Measurements from ENCODE around the gene PRKCD.

Gene PRKCD

DNA sequence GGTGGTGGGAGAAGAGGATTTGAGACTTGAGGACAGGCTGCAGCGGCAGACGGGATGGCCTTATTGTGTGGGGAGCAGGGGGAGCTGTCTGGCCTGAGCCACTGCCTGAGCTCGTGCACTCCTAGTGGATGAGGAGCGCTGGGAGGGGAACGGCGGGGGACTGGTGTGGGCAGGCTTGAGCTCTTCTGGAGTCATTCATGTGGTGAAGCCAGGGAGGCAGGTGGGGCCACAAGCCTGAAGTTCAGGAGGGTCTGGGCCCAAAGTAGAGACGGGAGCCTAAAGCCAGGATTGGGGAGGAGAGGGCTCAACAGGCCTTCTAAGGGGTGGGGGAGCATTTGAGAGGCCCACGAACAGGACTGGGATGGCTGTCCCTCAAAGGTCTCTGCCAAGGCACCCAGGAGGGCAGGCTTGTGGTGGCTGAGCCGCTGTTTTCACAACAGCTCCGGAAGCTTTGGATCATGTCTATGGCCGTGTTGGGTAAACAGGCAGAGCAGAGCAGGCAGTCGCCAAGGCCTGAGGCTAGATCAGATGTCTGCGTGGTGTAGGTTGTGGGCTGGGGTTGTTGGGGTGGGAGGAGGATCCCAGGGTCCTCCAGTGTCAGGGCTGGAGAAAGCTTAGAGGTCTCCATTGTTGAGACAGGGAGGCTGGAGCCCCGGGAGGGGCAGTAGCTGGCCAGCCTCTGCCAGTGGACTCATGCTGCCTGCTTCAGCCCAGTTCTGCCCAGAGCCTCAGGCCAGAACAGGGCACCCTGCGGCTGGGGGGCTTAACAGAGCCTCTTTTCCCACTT is 8.2 kb downstream of the PRKCD start:
- H3K9ac ChIP-seq (ENCODE audit: insufficient read length, low read depth): peak overlapping the region; percentile 72
- no peak for DNase-seq (ENCODE audit: low read depth, low spot score)
- peaks cover 30% of the 10 kb centered on the region for H3K36me3 ChIP-seq (ENCODE audit: insufficient read depth, insufficient read length, low read length)
- no peaks in the 10 kb centered on the region for H3K27me3 ChIP-seq (ENCODE audit: insufficient read depth, insufficient read length)
- no peak overlapping the region for H3K4me3 ChIP-seq (ENCODE audit: insufficient read length, low read depth)
- TF ChIP-seq ZNF274 (IDR thresholded peaks at IDR 0.05; ENCODE audit: low read depth, low read length) (no peak), SUZ12 (IDR thresholded peaks at IDR 0.05; ENCODE audit: extremely low read depth, insufficient read depth, insufficient read length) (no peak), YY1 (IDR thresholded peaks at IDR 0.05; ENCODE audit: insufficient read depth, insufficient read length) (no peak)
- peaks cover 53% of the 10 kb centered on the region for H3K4me1 ChIP-seq (ENCODE audit: insufficient read depth, insufficient read length)
- H3K9me3 ChIP-seq (ENCODE audit: insufficient read depth, low read length): no peaks in the 10 kb centered on the region

DNA sequence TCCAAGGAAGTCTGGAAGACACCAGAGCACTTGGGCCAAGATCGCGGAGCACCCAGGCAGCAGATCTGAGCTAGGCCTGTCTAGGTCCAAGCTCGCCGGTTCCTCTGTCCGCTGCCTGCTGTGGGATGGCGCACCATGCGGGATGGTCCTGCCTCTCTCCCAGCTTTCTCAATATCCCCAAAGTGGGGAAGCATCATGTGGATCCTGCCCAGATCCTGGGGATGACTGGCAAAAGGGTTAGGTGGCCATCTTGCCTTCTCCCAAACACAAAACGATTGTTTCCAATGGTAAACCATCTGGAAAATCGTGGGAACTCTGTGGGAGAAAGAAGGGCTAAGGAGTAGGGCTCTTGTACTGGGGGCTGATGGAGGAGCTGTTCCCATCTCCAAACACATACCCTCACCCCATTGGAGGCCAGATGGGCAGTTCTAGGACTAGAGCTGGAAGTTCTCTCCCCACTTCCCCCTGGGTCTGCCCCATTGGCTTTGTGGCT is 8.9 kb downstream of the PRKCD start:
- TF ChIP-seq SUZ12 (IDR thresholded peaks at IDR 0.05; ENCODE audit: extremely low read depth, insufficient read depth, insufficient read length) (no peak), YY1 (IDR thresholded peaks at IDR 0.05; ENCODE audit: insufficient read depth, insufficient read length) (no peak), ZNF274 (IDR thresholded peaks at IDR 0.05; ENCODE audit: low read depth, low read length) (no peak)
- Histone ChIP-seq H3K9me3 (ENCODE audit: insufficient read depth, low read length) (no peaks in the 10 kb centered on the region), H3K27me3 (ENCODE audit: insufficient read depth, insufficient read length) (no peaks in the 10 kb centered on the region), H3K4me3 (ENCODE audit: insufficient read length, low read depth) (no peak overlapping the region), H3K9ac (ENCODE audit: insufficient read length, low read depth) (no peak overlapping the region), H3K36me3 (ENCODE audit: insufficient read depth, insufficient read length, low read length) (peaks cover 30% of the 10 kb centered on the region), H3K4me1 (ENCODE audit: insufficient read depth, insufficient read length) (peaks cover 55% of the 10 kb centered on the region)
- DNase-seq (ENCODE audit: low read depth, low spot score): no peak

DNA sequence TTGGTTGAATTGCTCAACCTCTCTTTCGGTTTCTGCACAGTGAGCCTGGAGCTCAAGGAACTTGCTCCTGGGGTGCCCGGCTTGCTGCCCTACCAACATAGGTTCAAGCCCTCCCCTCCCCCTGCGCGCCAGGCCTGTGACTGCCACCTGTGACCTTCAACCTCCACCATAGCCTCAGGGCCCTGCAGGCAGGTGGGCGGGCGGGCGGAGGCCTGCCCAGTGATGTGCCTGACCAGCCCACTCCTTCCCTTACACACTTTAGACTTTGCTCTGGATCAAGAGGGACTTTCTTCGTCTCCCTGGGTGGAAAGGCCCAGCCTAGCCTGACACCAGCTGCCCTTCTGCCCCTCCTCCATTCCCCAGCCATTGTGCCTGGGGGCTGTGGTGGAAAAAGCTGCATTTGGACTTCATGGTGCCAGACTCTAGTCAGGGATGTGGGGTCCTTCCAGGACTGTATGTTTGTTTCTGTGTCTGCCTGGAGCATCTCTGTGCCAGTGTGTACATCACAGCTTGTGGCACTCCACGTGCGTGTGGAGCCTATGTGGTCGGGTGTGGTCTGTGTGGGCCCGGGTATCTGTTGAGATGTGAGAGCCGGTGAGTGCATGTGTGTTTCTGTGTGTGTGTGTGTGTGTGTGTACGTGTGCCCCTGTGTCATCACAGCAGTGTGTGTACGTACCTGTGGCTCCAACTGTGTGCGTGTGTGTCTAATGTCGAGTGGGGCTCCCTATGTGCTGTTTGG is 9.5 kb downstream of the PRKCD start:
- H3K27me3 ChIP-seq (ENCODE audit: insufficient read depth, insufficient read length): no peaks in the 10 kb centered on the region
- H3K9ac ChIP-seq (ENCODE audit: insufficient read length, low read depth): no peak overlapping the region
- H3K9me3 ChIP-seq (ENCODE audit: insufficient read depth, low read length): no peaks in the 10 kb centered on the region
- H3K4me3 ChIP-seq (ENCODE audit: insufficient read length, low read depth): no peak overlapping the region
- no peak for DNase-seq (ENCODE audit: low read depth, low spot score)
- TF ChIP-seq SUZ12 (IDR thresholded peaks at IDR 0.05; ENCODE audit: extremely low read depth, insufficient read depth, insufficient read length): no peak
- TF ChIP-seq ZNF274 (IDR thresholded peaks at IDR 0.05; ENCODE audit: low read depth, low read length): no peak
- no peak for TF ChIP-seq YY1 (IDR thresholded peaks at IDR 0.05; ENCODE audit: insufficient read depth, insufficient read length)
- peaks cover 60% of the 10 kb centered on the region for H3K4me1 ChIP-seq (ENCODE audit: insufficient read depth, insufficient read length)
- H3K36me3 ChIP-seq (ENCODE audit: insufficient read depth, insufficient read length, low read length): peaks cover 24% of the 10 kb centered on the region

DNA sequence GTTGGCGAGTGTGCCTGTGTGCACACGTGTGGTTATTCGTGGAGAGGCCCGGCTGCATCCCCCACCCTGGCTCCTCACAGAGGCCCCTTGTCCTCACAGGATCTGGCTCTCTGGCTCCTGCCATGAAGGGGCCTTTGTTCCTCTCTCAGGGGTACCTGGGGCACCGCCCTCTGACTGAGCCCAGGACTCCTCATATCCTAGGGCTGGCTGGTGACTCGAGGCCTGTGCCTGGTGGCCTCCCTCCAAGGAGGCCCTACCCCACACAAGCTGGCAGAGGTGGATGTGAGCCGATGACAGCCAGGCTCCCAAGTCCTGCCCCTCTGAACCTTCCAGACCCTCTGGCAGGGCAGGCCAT is 10.0 kb downstream of the PRKCD start:
- H3K27me3 ChIP-seq (ENCODE audit: insufficient read depth, insufficient read length): no peaks in the 10 kb centered on the region
- no peak for TF ChIP-seq ZNF274 (IDR thresholded peaks at IDR 0.05; ENCODE audit: low read depth, low read length)
- TF ChIP-seq SUZ12 (IDR thresholded peaks at IDR 0.05; ENCODE audit: extremely low read depth, insufficient read depth, insufficient read length): no peak
- no peak for TF ChIP-seq YY1 (IDR thresholded peaks at IDR 0.05; ENCODE audit: insufficient read depth, insufficient read length)
- H3K9ac ChIP-seq (ENCODE audit: insufficient read length, low read depth): peak overlapping the region; percentile 9
- peaks cover 21% of the 10 kb centered on the region for H3K36me3 ChIP-seq (ENCODE audit: insufficient read depth, insufficient read length, low read length)
- no peak for DNase-seq (ENCODE audit: low read depth, low spot score)
- H3K4me1 ChIP-seq (ENCODE audit: insufficient read depth, insufficient read length): peaks cover 60% of the 10 kb centered on the region
- no peaks in the 10 kb centered on the region for H3K9me3 ChIP-seq (ENCODE audit: insufficient read depth, low read length)
- no peak overlapping the region for H3K4me3 ChIP-seq (ENCODE audit: insufficient read length, low read depth)

DNA sequence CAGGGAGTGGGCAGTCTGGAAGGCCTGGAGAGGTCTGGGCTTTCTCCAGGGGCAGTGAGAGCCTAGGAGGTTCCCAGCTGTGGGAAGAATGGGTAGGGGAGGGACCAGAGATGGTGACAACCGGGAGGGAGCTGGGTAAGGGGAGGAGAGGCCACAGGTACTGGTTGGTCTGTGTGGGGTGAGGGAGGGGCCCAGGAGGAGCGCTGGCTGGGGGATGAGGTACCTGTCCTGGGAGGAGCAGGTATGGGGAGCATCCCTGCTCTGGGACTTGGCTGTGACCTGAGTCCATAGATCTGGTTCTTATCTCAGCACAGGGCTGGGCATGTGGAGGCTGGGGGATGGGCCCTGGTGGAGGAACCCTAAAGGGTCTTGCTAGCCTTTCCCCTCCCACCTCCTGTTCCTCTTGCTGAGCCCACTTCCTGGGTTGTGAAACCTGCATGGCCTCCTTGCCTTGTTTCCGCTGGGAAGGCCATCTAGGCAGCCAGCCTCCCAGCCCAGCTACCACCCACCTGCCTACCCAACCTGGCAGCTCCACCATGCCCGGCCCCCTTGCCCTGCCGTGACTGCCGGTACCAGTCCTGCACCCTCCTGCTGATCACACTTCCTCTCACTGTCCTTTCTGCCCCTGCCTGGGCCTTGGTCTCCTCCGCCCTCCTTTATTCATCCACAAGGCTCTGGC is 11.0 kb downstream of the PRKCD start:
- Histone ChIP-seq H3K4me1 (ENCODE audit: insufficient read depth, insufficient read length) (peaks cover 55% of the 10 kb centered on the region), H3K9ac (ENCODE audit: insufficient read length, low read depth) (no peak overlapping the region), H3K27me3 (ENCODE audit: insufficient read depth, insufficient read length) (no peaks in the 10 kb centered on the region), H3K36me3 (ENCODE audit: insufficient read depth, insufficient read length, low read length) (peaks cover 14% of the 10 kb centered on the region), H3K4me3 (ENCODE audit: insufficient read length, low read depth) (no peak overlapping the region), H3K9me3 (ENCODE audit: insufficient read depth, low read length) (no peaks in the 10 kb centered on the region)
- TF ChIP-seq ZNF274 (IDR thresholded peaks at IDR 0.05; ENCODE audit: low read depth, low read length): no peak
- no peak for TF ChIP-seq SUZ12 (IDR thresholded peaks at IDR 0.05; ENCODE audit: extremely low read depth, insufficient read depth, insufficient read length)
- TF ChIP-seq YY1 (IDR thresholded peaks at IDR 0.05; ENCODE audit: insufficient read depth, insufficient read length): no peak
- no peak for DNase-seq (ENCODE audit: low read depth, low spot score)

DNA sequence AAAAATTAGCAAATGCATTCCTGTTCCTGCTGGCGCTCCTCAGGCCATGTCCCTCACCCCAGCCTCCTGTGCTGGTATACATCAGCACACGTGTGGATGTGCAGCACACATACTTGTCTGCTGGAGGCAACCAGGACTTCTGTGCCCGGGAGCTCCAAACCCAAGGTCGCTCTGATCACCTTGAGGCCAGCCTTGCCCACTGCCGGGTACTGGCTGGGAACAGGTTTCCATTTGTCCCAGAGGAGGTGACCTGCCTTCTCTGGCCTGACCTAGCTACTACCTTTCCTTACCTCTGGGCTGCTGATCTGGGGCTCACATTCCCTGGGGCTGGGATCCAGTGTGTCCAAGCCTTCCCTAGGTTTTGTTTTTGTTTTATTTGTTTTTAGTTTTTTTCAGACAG is 12.1 kb downstream of the PRKCD start:
- Histone ChIP-seq H3K9ac (ENCODE audit: insufficient read length, low read depth) (no peak overlapping the region), H3K36me3 (ENCODE audit: insufficient read depth, insufficient read length, low read length) (peaks cover 16% of the 10 kb centered on the region), H3K27me3 (ENCODE audit: insufficient read depth, insufficient read length) (no peaks in the 10 kb centered on the region), H3K4me1 (ENCODE audit: insufficient read depth, insufficient read length) (peaks cover 45% of the 10 kb centered on the region), H3K9me3 (ENCODE audit: insufficient read depth, low read length) (no peaks in the 10 kb centered on the region), H3K4me3 (ENCODE audit: insufficient read length, low read depth) (no peak overlapping the region)
- TF ChIP-seq YY1 (IDR thresholded peaks at IDR 0.05; ENCODE audit: insufficient read depth, insufficient read length): no peak
- TF ChIP-seq ZNF274 (IDR thresholded peaks at IDR 0.05; ENCODE audit: low read depth, low read length): no peak
- no peak for TF ChIP-seq SUZ12 (IDR thresholded peaks at IDR 0.05; ENCODE audit: extremely low read depth, insufficient read depth, insufficient read length)
- DNase-seq (ENCODE audit: low read depth, low spot score): no peak

All from NT2/D1 (cell line).